GM23338 (cell line): Measurements from ENCODE around the gene FAM229B. TPM values are rescaled to one million over a fixed set of nuclear protein-coding genes. Genes with fewer than 3 reads are reported as not detected.

Experiments
- ATAC-seq: fragments of 200-7000 bp; cut with Tn5 transposase; 3 replicates; pipeline ENCODE4 v1.9.1; 2020
- DNase-seq: peaks from one replicate; pipeline ENCODE4 v3.0.0-alpha.2; 2015; ENCODE audit warnings: low spot score
- H2AFZ ChIP-seq: fragments of 200-600 bp; sonication (generic); 2 replicates; pipeline ENCODE4 v1.8.0; 2016; ENCODE audit warnings: antibody characterized with exemption, mild to moderate bottlenecking, moderate library complexity
- H3F3A ChIP-seq: fragments of 200-600 bp; sonication (generic); replicated peaks from 2 replicates; pipeline ENCODE4 v1.8.0; 2017; ENCODE audit warnings: antibody characterized with exemption, mixed run types, low read depth
- H3K27ac ChIP-seq: fragments of 200-600 bp; sonication (generic); 2 replicates; pipeline ENCODE4 v1.6.1; 2016; ENCODE audit warnings: low read depth
- H3K27me3 ChIP-seq: fragments of 200-600 bp; sonication (generic); 2 replicates; pipeline ENCODE4 v1.8.0; 2016; ENCODE audit warnings: mild to moderate bottlenecking, mixed run types, moderate library complexity; ENCODE audit not compliant: insufficient read depth
- H3K36me3 ChIP-seq: fragments of 200-600 bp; sonication (generic); 2 replicates; pipeline ENCODE4 v1.8.0; 2016; ENCODE audit warnings: mild to moderate bottlenecking; ENCODE audit not compliant: insufficient read depth
- H3K4me1 ChIP-seq: fragments of 200-600 bp; sonication (generic); 2 replicates; pipeline ENCODE4 v1.8.0; 2016; ENCODE audit warnings: mild to moderate bottlenecking, moderate library complexity; ENCODE audit not compliant: insufficient read depth
- H3K4me2 ChIP-seq: fragments of 200-600 bp; sonication (generic); 2 replicates; pipeline ENCODE4 v1.7.1; 2017; ENCODE audit warnings: mixed run types
- H3K4me3 ChIP-seq: fragments of 200-600 bp; sonication (generic); 2 replicates; pipeline ENCODE4 v1.6.1; 2016; ENCODE audit warnings: mixed run types
- H3K79me2 ChIP-seq: fragments of 200-600 bp; sonication (generic); replicated peaks from 2 replicates; pipeline ENCODE4 v1.8.0; 2017; ENCODE audit warnings: mild to moderate bottlenecking; ENCODE audit not compliant: insufficient read depth
- H3K9me2 ChIP-seq: fragments of 200-600 bp; sonication (generic); 2 replicates; pipeline ENCODE4 v1.8.0; 2017; ENCODE audit not compliant: insufficient read depth
- H4K20me1 ChIP-seq: fragments of 200-600 bp; sonication (generic); replicated peaks from 2 replicates; pipeline ENCODE4 v1.8.0; 2017; ENCODE audit warnings: mild to moderate bottlenecking; ENCODE audit not compliant: insufficient read depth
- H3K27ac Mint-ChIP-seq: 2 replicates; pipeline ENCODE4 v1.8.0; 2020; ENCODE audit warnings: inconsistent platforms, mild to moderate bottlenecking, moderate library complexity, mixed read lengths
- H3K27me3 Mint-ChIP-seq: 3 replicates; pipeline ENCODE4 v1.8.0; 2022; ENCODE audit warnings: low read depth, mild to moderate bottlenecking, moderate library complexity, mixed read lengths, inconsistent platforms; ENCODE audit not compliant: insufficient read depth, poor library complexity
- H3K36me3 Mint-ChIP-seq: 3 replicates; pipeline ENCODE4 v1.8.0; 2021; ENCODE audit warnings: low read depth, mild to moderate bottlenecking, inconsistent platforms, moderate library complexity, mixed read lengths
- H3K4me1 Mint-ChIP-seq: 3 replicates; pipeline ENCODE4 v1.8.0; 2020; ENCODE audit warnings: mild to moderate bottlenecking, inconsistent platforms, mixed read lengths
- H3K4me3 Mint-ChIP-seq: 3 replicates; pipeline ENCODE4 v1.8.0; 2021; ENCODE audit warnings: moderate library complexity, mild to moderate bottlenecking, inconsistent platforms, mixed read lengths
- H3K9me3 Mint-ChIP-seq: 3 replicates; pipeline ENCODE4 v1.8.0; 2020; ENCODE audit warnings: moderate library complexity, mild to moderate bottlenecking, inconsistent platforms, mixed read lengths
- CREB1 ChIP-seq: fragments of 250-450 bp; sonication (Bioruptor Pico); IDR thresholded peaks from 2 replicates; pipeline ENCODE4 v1.5.0; 2020; ENCODE audit warnings: low read depth, mild to moderate bottlenecking, moderate library complexity
- ETS1 ChIP-seq: IDR thresholded peaks from 2 replicates; pipeline ENCODE4 v1.6.1; 2016; ENCODE audit warnings: antibody characterized with exemption
- EZH2 ChIP-seq: fragments of 200-600 bp; sonication (generic); IDR thresholded peaks from one replicate; pipeline ENCODE4 v1.8.0; 2017; ENCODE audit warnings: antibody characterized with exemption, mild to moderate bottlenecking, low read depth; ENCODE audit not compliant: unreplicated experiment
- EZH2phosphoT487 ChIP-seq: fragments of 200-600 bp; sonication (generic); IDR thresholded peaks from one replicate; pipeline ENCODE4 v1.8.1; 2018; ENCODE audit warnings: antibody characterized with exemption; ENCODE audit not compliant: unreplicated experiment
- JUNB ChIP-seq: IDR thresholded peaks from one replicate; pipeline ENCODE4 v1.6.1; 2016; ENCODE audit warnings: antibody characterized with exemption; ENCODE audit not compliant: unreplicated experiment
- NANOG ChIP-seq: IDR thresholded peaks from 2 replicates; pipeline ENCODE4 v1.6.1; 2016; ENCODE audit warnings: antibody characterized with exemption, borderline replicate concordance
- POLR2AphosphoS5 ChIP-seq: IDR thresholded peaks from 2 replicates; pipeline ENCODE4 v1.6.1; 2016; ENCODE audit warnings: antibody characterized with exemption, low read depth
- REST ChIP-seq: IDR thresholded peaks from one replicate; pipeline ENCODE4 v1.6.1; 2018; ENCODE audit warnings: antibody characterized with exemption; ENCODE audit not compliant: unreplicated experiment
- STAT1 ChIP-seq: IDR thresholded peaks from one replicate; pipeline ENCODE4 v1.6.1; 2016; ENCODE audit warnings: antibody characterized with exemption; ENCODE audit not compliant: unreplicated experiment
- ZNF114 ChIP-seq: fragments of 250-450 bp; sonication (Bioruptor Pico); IDR thresholded peaks from 2 replicates; pipeline ENCODE4 v1.5.0; 2020; ENCODE audit warnings: mild to moderate bottlenecking, moderate library complexity
- ZNF331 ChIP-seq: fragments of 250-450 bp; sonication (Bioruptor Pico); IDR thresholded peaks from 2 replicates; pipeline ENCODE4 v1.5.0; 2020; ENCODE audit warnings: low read depth, mild to moderate bottlenecking, moderate library complexity
- polyA plus RNA-seq: library from polyadenylated mRNA; unstranded; fragments of >200 nt; fragmentation: Nextera tagmentation; extraction: Ambion mirVana; gene quantifications from 2 replicates; pipeline ENCODE4 v1.2.1, GENCODE V29; 2016
- total RNA-seq: library from RNA; depleted of rRNA; stranded (reverse); fragments of >200 nt; shearing (Covaris generic); gene quantifications from 2 replicates; pipeline ENCODE4 v1.2.3, GENCODE V29; 2014
- TF ChIP-seq, protein P1 (sequence below): fragments of 250-450 bp; sonication (Bioruptor Pico); IDR thresholded peaks from 2 replicates; pipeline ENCODE4 v1.5.0; 2020; ENCODE audit warnings: mild to moderate bottlenecking, moderate library complexity
- TF ChIP-seq, protein P2 (sequence below), 2 experiments: fragments of 200-600 bp in 1 of 2; sonication (generic) in 1 of 2; conservative IDR thresholded peaks; 2 replicates each; pipeline versions ENCODE4 v1.5.1 to v1.6.1; 2016 to 2017; ENCODE audit warnings: antibody characterized with exemption in 2 of 2, low read depth in 2 of 2, mild to moderate bottlenecking in 2 of 2, moderate library complexity in 1 of 2

FAM229B gene
- total and polyA plus RNA-seq, 2 experiments from 2014 or later, result 4.4 to 32.9 TPM

DNA sequence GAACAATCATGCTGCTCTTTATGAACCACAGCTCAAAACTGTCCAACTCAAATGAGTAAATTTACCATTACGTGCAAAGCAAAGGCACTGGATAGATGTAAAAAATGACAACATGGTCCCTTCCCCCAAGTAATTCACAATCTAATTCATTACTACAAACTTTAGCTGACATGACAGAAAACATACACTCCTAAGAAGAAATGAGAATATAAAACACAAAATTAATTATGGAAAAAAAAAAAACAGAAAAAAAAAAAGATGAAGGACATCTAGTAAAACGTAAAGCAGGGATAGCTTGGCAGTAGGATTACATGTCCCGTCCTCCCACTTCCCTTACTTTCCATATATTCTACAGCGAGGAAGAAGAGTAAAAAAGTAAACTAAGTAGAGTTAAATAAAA lies 5.8 kb upstream of the FAM229B start:
- Mint-ChIP-seq H3K27ac (no peak overlapping the region), H3K4me1 (peaks cover 2% of the 10 kb centered on the region; the same call in 1 of the 3 replicates), H3K36me3 (peaks cover 21% of the 10 kb centered on the region; the same call in 2 of the 3 replicates), H3K4me3 (no peak overlapping the region), H3K9me3 (no peaks in the 10 kb centered on the region), H3K27me3 (no peaks in the 10 kb centered on the region)
- DNase-seq (no peak), ATAC-seq (no peak)
- Histone ChIP-seq H3F3A (no peaks in the 10 kb centered on the region), H3K9me2 (no peaks in the 10 kb centered on the region), H3K27me3 (no peaks in the 10 kb centered on the region), H3K27ac (no peak overlapping the region), H3K4me3 (no peak overlapping the region), H3K79me2 (no peaks in the 10 kb centered on the region), H3K4me2 (no peak overlapping the region), H3K36me3 (no peaks in the 10 kb centered on the region; the same call in 1 of the 2 replicates), H2AFZ (no peak overlapping the region), H3K4me1 (0 out of 2 replicates have a peak, but pooled peaks cover 6% of the 10 kb centered on the region), H4K20me1 (no peaks in the 10 kb centered on the region)
- TF ChIP-seq REST (no peak), CREB1 (CRISPR knock-in tag) (no peak), ZNF331 (CRISPR knock-in tag) (no peak), EZH2 (no peak), ZNF114 (no peak), NANOG (no peak), EZH2phosphoT487 (no peak), ETS1 (no peak), JUNB (no peak), STAT1 (no peak), POLR2AphosphoS5 (no peak)
- TF ChIP-seq, protein P1, sequence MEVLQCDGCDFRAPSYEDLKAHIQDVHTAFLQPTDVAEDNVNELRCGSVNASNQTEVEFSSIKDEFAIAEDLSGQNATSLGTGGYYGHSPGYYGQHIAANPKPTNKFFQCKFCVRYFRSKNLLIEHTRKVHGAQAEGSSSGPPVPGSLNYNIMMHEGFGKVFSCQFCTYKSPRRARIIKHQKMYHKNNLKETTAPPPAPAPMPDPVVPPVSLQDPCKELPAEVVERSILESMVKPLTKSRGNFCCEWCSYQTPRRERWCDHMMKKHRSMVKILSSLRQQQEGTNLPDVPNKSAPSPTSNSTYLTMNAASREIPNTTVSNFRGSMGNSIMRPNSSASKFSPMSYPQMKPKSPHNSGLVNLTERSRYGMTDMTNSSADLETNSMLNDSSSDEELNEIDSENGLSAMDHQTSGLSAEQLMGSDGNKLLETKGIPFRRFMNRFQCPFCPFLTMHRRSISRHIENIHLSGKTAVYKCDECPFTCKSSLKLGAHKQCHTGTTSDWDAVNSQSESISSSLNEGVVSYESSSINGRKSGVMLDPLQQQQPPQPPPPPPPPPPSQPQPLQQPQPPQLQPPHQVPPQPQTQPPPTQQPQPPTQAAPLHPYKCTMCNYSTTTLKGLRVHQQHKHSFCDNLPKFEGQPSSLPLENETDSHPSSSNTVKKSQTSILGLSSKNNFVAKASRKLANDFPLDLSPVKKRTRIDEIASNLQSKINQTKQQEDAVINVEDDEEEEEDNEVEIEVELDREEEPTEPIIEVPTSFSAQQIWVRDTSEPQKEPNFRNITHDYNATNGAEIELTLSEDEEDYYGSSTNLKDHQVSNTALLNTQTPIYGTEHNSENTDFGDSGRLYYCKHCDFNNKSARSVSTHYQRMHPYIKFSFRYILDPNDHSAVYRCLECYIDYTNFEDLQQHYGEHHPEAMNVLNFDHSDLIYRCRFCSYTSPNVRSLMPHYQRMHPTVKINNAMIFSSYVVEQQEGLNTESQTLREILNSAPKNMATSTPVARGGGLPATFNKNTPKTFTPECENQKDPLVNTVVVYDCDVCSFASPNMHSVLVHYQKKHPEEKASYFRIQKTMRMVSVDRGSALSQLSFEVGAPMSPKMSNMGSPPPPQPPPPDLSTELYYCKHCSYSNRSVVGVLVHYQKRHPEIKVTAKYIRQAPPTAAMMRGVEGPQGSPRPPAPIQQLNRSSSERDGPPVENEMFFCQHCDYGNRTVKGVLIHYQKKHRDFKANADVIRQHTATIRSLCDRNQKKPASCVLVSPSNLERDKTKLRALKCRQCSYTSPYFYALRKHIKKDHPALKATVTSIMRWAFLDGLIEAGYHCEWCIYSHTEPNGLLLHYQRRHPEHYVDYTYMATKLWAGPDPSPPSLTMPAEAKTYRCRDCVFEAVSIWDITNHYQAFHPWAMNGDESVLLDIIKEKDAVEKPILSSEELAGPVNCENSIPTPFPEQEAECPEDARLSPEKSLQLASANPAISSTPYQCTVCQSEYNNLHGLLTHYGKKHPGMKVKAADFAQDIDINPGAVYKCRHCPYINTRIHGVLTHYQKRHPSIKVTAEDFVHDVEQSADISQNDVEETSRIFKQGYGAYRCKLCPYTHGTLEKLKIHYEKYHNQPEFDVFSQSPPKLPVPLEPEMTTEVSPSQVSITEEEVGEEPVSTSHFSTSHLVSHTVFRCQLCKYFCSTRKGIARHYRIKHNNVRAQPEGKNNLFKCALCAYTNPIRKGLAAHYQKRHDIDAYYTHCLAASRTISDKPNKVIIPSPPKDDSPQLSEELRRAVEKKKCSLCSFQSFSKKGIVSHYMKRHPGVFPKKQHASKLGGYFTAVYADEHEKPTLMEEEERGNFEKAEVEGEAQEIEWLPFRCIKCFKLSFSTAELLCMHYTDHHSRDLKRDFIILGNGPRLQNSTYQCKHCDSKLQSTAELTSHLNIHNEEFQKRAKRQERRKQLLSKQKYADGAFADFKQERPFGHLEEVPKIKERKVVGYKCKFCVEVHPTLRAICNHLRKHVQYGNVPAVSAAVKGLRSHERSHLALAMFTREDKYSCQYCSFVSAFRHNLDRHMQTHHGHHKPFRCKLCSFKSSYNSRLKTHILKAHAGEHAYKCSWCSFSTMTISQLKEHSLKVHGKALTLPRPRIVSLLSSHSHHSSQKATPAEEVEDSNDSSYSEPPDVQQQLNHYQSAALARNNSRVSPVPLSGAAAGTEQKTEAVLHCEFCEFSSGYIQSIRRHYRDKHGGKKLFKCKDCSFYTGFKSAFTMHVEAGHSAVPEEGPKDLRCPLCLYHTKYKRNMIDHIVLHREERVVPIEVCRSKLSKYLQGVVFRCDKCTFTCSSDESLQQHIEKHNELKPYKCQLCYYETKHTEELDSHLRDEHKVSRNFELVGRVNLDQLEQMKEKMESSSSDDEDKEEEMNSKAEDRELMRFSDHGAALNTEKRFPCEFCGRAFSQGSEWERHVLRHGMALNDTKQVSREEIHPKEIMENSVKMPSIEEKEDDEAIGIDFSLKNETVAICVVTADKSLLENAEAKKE, result no peak
- TF ChIP-seq, protein P2, sequence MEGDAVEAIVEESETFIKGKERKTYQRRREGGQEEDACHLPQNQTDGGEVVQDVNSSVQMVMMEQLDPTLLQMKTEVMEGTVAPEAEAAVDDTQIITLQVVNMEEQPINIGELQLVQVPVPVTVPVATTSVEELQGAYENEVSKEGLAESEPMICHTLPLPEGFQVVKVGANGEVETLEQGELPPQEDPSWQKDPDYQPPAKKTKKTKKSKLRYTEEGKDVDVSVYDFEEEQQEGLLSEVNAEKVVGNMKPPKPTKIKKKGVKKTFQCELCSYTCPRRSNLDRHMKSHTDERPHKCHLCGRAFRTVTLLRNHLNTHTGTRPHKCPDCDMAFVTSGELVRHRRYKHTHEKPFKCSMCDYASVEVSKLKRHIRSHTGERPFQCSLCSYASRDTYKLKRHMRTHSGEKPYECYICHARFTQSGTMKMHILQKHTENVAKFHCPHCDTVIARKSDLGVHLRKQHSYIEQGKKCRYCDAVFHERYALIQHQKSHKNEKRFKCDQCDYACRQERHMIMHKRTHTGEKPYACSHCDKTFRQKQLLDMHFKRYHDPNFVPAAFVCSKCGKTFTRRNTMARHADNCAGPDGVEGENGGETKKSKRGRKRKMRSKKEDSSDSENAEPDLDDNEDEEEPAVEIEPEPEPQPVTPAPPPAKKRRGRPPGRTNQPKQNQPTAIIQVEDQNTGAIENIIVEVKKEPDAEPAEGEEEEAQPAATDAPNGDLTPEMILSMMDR (conservative IDR thresholded peaks at IDR 0.05; ENCODE audit: low read depth in 2 of 2), result no peak
